Mucosa of rectum (tissue), 2 donors: ENCODE data around the gene IFT27.

Experiments used
- H3K27ac ChIP-seq, 2 donors: one replicate each; pipeline ENCODE4 v1.7.0; 2013; ENCODE audit warnings: inconsistent platforms in 2 of 2, low read depth in 2 of 2, low read length in 2 of 2
- H3K27me3 ChIP-seq, 2 donors: one replicate each; pipeline ENCODE4 v1.7.0; 2013; ENCODE audit warnings: low read length in 2 of 2; ENCODE audit not compliant: control insufficient read depth in 2 of 2, insufficient read depth in 2 of 2
- H3K36me3 ChIP-seq, 2 donors: one replicate each; pipeline ENCODE4 v1.7.0; 2013; ENCODE audit warnings: low read length in 2 of 2; ENCODE audit not compliant: control insufficient read depth in 2 of 2, insufficient read depth in 2 of 2
- H3K4me1 ChIP-seq, 2 donors: one replicate each; pipeline ENCODE4 v1.7.0; 2013; ENCODE audit warnings: low read length in 2 of 2, mild to moderate bottlenecking in 1 of 2; ENCODE audit not compliant: control insufficient read depth in 2 of 2, insufficient read depth in 2 of 2
- H3K4me3 ChIP-seq, 2 donors: one replicate each; pipeline ENCODE4 v1.7.0; 2013; ENCODE audit warnings: low read length in 2 of 2
- H3K9ac ChIP-seq, 2 donors: one replicate each; pipeline ENCODE4 v1.7.0; 2013; ENCODE audit warnings: low read length in 2 of 2, low read depth in 1 of 2, mild to moderate bottlenecking in 1 of 2
- H3K9me3 ChIP-seq, 2 donors: one replicate each; pipeline ENCODE4 v1.7.0; 2013; ENCODE audit warnings: low read length in 2 of 2; ENCODE audit not compliant: control insufficient read depth in 2 of 2
- donor health status: healthy.
- donor health status: Normal muscosa, but diverticular disease.

Gene IFT27

GRCh38 chr22:36767035-36767775 lies 8.7 kb downstream of the IFT27 start:
- no peak overlapping the region for H3K9ac ChIP-seq
- no peaks in the 10 kb centered on the region for H3K27me3 ChIP-seq
- H3K4me1 ChIP-seq = no peaks in the 10 kb centered on the region
- no peak overlapping the region for H3K27ac ChIP-seq
- H3K36me3 ChIP-seq = peaks cover 10 to 25% of the 10 kb centered on the region in 2 donors
- H3K9me3 ChIP-seq = no peaks in the 10 kb centered on the region
- no peak overlapping the region for H3K4me3 ChIP-seq

- H3K4me3 ChIP-seq = no peak overlapping the region
- H3K27me3 ChIP-seq = no peaks in the 10 kb centered on the region
- H3K36me3 ChIP-seq = peaks cover 10 to 25% of the 10 kb centered on the region in 2 donors
- no peak overlapping the region for H3K27ac ChIP-seq
- no peak overlapping the region for H3K9ac ChIP-seq
- H3K4me1 ChIP-seq = no peaks in the 10 kb centered on the region
- no peaks in the 10 kb centered on the region for H3K9me3 ChIP-seq
Measured at GRCh38 chr22:36765943-36766450, 9.9 kb downstream of the IFT27 start.

- Histone ChIP-seq H3K9ac (no peak overlapping the region), H3K36me3 (peaks cover 10 to 25% of the 10 kb centered on the region in 2 donors), H3K4me3 (no peak overlapping the region), H3K9me3 (no peaks in the 10 kb centered on the region), H3K27me3 (no peaks in the 10 kb centered on the region), H3K27ac (no peak overlapping the region), H3K4me1 (no peaks in the 10 kb centered on the region)
Measured at GRCh38 chr22:36765131-36765942, 10.6 kb downstream of the IFT27 start.

- H3K9me3 ChIP-seq = no peaks in the 10 kb centered on the region
- no peaks in the 10 kb centered on the region for H3K27me3 ChIP-seq
- no peaks in the 10 kb centered on the region for H3K4me1 ChIP-seq
- H3K4me3 ChIP-seq = no peak overlapping the region
- H3K36me3 ChIP-seq = peaks cover 10 to 25% of the 10 kb centered on the region in 2 donors
- no peak overlapping the region for H3K27ac ChIP-seq
- H3K9ac ChIP-seq = no peak overlapping the region
Measured at GRCh38 chr22:36764641-36765040, 11.3 kb downstream of the IFT27 start.

GRCh38 chr22:36764060-36764459 lies 11.9 kb downstream of the IFT27 start:
- no peak overlapping the region for H3K9ac ChIP-seq
- H3K9me3 ChIP-seq = no peaks in the 10 kb centered on the region
- H3K27me3 ChIP-seq = no peaks in the 10 kb centered on the region
- no peak overlapping the region for H3K27ac ChIP-seq
- H3K36me3 ChIP-seq = peaks cover 10 to 25% of the 10 kb centered on the region in 2 donors
- H3K4me3 ChIP-seq = no peak overlapping the region
- H3K4me1 ChIP-seq = no peaks in the 10 kb centered on the region

- Histone ChIP-seq H3K36me3 (peaks cover 10 to 25% of the 10 kb centered on the region in 2 donors), H3K27ac (no peak overlapping the region), H3K4me1 (no peaks in the 10 kb centered on the region), H3K4me3 (no peak overlapping the region), H3K27me3 (no peaks in the 10 kb centered on the region), H3K9me3 (no peaks in the 10 kb centered on the region), H3K9ac (no peak overlapping the region)
Measured at GRCh38 chr22:36763576-36763975, 12.3 kb downstream of the IFT27 start.

GRCh38 chr22:36762687-36763260 lies 13.1 kb downstream of the IFT27 start:
- no peaks in the 10 kb centered on the region for H3K27me3 ChIP-seq
- H3K4me1 ChIP-seq = no peaks in the 10 kb centered on the region
- peaks cover 10 to 25% of the 10 kb centered on the region in 2 donors for H3K36me3 ChIP-seq
- H3K9me3 ChIP-seq = no peaks in the 10 kb centered on the region
- no peak overlapping the region for H3K4me3 ChIP-seq
- H3K27ac ChIP-seq = no peak overlapping the region
- no peak overlapping the region for H3K9ac ChIP-seq

- Histone ChIP-seq H3K9ac (no peak overlapping the region), H3K27ac (no peak overlapping the region)
Measured at GRCh38 chr22:36761553-36762240, 14.2 kb downstream of the IFT27 start.

GRCh38 chr22:36760786-36761185 lies 15.1 kb downstream of the IFT27 start:
- Histone ChIP-seq H3K36me3 (peaks cover 3 to 8% of the 10 kb centered on the region in 2 donors), H3K9ac (no peak overlapping the region)

More at GRCh38 chr22:36761553-36762240, 14.2 kb downstream of the IFT27 start:
- H3K27me3 ChIP-seq = no peaks in the 10 kb centered on the region
- no peaks in the 10 kb centered on the region for H3K9me3 ChIP-seq
- no peak overlapping the region for H3K4me3 ChIP-seq
- H3K36me3 ChIP-seq = peaks cover 3 to 16% of the 10 kb centered on the region in 2 donors
- H3K4me1 ChIP-seq = no peaks in the 10 kb centered on the region

More at GRCh38 chr22:36760786-36761185, 15.1 kb downstream of the IFT27 start:
- Histone ChIP-seq H3K9me3 (no peaks in the 10 kb centered on the region), H3K4me3 (no peak overlapping the region), H3K27me3 (no peaks in the 10 kb centered on the region), H3K27ac (no peak overlapping the region), H3K4me1 (no peaks in the 10 kb centered on the region)
